Activated CD8-positive, alpha-beta memory T cell treated with anti-CD3 and anti-CD28 coated beads for 1 hour (primary cell): ENCODE measurements around the gene SLC25A28.
A peak's percentile ranks its signal among the peaks of the same experiment; 100 is the strongest.

ENCODE experiments used
- DNase-seq, 2 donors: peaks; one replicate each; pipeline ENCODE4 v3.0.0-alpha.2; 2020; ENCODE audit warnings: low read depth in 1 of 2; ENCODE audit errors: extremely low read depth in 1 of 2

SLC25A28 gene, protein sequence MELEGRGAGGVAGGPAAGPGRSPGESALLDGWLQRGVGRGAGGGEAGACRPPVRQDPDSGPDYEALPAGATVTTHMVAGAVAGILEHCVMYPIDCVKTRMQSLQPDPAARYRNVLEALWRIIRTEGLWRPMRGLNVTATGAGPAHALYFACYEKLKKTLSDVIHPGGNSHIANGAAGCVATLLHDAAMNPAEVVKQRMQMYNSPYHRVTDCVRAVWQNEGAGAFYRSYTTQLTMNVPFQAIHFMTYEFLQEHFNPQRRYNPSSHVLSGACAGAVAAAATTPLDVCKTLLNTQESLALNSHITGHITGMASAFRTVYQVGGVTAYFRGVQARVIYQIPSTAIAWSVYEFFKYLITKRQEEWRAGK

DNA sequence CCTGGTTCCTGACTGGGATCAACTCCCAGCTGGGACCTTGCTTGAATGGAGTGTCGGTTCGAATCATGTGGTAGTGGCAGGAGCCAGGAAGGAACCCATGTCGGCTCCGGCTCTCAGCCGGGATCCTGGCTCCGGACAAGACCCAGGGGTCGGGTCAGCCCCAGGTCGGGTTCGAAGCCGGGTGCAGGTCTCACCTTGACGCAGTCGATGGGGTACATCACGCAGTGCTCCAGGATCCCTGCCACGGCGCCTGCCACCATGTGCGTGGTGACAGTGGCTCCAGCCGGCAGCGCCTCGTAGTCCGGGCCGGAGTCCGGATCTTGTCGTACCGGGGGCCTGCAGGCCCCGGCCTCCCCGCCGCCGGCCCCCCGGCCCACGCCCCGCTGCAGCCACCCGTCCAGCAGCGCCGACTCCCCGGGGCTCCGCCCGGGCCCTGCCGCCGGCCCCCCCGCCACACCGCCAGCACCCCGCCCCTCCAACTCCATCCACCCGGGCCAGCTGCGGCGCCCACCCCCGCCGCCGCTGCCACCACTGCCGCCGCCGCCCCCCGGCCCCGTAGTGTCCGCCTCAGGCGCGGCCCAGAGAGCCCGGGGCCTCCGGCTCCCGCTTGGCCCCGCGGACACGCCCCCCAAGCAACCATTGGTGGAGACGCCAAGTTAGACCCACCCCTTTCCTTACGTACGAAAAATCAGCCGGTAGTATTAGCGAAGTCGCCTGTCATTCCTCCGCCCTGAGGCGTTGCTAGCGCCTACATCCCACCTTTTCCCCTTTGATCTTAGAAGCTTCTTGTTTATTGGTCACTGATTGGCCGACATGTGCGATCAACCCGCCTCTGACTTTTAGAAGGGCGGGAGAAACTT lies at the start of gene SLC25A28:
TSS of gene SLC25A28 (minus strand) at position 589 of the 860 bp plus-strand sequence. CDS start at position 485, 104 bp downstream.
- peak; percentile 81 to 85 for DNase-seq

DNA sequence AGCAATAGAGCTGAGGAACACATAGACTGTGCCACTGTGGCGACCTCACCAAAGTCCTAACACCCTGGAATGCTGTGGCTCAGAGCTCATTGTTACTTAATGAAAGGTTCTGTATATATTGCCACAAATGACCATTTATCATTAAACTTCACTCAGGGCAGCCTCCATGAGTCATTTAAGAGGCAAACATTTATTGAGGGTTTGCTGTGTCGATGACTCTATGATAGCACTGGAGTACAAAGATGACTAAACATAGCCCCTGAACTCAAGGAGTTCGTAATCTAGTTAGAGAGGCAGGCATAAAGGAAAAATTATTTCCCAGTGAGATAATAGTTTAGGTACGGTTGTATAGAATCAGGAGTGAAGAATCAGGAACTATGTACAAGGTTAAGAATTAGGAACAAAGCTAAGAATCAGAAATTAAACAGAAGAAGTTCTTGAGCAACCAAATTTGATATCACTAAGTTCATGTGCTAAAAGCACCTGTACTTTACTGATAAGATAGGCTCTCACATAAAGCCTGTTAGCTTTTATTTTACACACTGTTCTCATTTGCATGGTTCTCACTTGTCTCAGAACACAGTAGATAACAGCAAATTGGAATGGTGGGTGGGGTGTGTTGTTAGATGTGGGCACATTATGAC lies 47.0 kb upstream of the SLC25A28 start:
- no peak for DNase-seq

DNA sequence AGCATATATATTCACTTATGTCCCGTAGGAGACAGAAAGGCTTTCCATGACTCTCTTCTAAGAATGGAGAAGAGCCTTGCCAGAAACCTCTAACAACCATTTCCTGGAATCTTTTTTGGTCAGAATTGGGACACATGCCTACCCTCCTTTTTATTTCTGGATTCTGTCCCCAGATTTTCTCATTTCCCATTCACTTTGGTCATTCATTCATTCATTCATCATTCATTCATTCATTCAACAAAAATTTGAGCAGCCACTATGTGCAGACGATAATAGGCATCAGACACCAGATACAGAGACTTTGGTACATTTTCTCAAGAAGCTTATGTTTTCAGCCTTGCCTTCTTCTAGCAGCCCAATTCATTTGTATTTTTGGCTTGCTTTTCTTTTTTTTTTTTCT lies 45.1 kb upstream of the SLC25A28 start:
- no peak for DNase-seq

DNA sequence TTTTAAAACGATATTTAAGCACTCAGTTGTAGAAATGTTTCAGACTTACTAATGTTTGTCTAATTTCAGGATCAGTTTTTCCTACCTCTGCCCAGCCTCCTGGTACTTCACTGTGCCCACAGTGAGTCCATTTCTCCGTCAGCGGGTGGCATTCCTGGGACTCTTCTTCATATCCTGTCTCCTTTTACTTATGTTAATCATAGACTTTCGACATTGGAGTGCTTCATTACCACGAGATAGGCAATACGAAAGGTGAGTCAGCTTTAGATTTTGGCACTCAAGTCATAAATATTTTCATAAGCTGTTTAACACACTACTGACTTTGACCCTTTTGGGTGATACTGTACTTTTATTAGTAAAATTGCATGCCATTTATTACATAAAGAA lies 41.1 kb upstream of the SLC25A28 start:
- DNase-seq, result no peak

DNA sequence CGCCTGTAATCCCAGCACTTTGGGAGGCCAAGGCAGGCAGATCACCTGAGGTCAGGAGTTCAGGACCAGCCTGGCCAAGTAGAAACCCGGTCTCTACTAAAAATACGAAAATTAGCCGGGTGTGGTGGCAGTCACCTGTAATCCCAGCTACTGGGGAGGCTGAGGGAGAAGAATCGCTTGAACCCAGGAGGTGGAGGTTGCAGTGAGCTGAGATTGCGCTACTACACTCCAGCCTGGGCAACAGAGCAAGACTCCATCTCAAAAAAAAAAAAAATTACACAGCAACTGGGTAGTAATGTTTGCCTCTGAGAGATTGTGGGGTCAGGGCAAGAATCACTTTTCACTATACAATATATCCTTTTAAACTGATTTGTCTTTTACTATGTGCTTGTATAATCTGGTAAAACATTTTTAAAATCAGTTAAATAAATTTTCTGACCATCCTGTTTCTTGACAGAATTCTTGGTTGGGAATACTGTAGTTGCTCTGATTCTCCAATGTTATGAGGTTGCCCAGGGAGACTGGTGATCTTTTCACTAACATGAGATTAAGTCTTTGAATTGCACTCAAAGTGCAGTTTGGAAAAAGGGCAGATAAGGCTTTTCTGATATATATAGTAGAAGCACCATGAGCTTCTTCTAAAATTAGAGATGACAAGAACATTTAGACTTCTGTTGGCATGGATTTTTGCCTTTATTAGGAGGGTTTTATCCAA lies 40.6 kb upstream of the SLC25A28 start:
- DNase-seq, result no peak

DNA sequence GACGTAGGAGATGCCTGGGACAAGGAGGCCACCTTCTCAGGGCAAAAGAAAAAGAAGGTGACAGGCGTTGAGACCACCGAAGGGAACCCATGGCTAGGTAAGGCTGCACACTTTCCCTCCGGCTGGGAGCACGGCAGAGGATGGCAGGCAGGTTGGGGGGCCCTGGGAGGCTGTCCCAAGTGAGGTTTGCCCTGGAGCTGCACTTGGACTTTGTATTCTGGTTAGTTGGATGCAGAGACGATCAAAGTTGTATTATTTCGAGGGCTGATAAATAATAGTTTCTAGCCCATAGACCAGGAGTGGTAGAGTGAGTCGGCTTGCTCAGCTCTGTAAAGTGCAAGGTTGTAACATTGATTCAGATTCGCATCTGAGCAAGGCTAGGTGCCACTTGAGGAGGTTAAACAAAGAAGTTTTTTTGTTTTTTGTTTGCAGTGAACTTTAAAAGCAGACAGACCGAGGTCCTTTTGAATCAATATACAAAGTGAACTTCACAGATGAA lies 39.7 kb upstream of the SLC25A28 start:
- no peak for DNase-seq

DNA sequence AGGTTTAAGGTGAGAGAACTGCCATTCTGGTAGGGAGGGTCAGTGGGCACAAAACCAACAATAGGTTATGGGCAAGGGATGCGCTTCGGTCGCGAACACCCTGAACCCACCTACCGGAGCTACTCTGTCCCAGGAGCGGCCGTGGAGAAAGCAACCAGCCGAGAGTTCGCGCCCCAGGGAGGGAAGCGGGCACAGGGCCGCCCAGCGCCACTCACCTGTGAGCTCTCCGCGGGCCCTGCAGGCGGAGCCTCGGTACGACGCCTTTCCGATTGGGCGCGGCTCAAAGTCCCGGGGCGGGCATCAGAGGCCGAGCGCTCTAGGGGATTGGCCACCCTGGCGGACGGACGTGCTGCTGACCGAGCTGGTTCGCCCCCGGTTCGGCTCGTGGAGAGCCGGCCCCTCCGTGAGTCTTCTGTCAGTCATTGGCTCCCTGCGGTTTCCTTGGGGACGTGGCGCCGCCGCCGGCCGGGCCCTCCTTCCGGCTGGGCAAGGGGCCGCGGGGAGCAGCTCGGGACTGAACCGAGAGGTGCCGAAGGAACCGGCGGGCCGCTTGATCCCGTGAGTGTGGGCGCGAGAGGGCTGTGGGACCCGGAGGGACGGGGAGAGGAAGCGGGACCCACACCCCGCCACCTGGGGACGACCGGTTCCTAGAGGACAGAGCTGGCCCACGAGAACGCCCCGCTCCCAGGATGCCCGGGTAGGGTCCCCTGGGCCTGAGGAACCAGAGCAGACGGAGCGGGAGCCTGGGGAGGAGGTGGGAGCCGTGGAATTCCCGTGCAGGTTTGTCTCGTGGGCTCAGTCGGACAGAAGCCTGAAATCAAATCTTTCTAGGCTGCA lies 39.0 kb upstream of the SLC25A28 start, which contains the start of gene ENTPD7:
TSS of gene ENTPD7 (plus strand) at position 479 of the 837 bp plus-strand sequence. CDS start 448 bp downstream, outside the sequence.
- peak; percentile 72 to 81 for DNase-seq

DNA sequence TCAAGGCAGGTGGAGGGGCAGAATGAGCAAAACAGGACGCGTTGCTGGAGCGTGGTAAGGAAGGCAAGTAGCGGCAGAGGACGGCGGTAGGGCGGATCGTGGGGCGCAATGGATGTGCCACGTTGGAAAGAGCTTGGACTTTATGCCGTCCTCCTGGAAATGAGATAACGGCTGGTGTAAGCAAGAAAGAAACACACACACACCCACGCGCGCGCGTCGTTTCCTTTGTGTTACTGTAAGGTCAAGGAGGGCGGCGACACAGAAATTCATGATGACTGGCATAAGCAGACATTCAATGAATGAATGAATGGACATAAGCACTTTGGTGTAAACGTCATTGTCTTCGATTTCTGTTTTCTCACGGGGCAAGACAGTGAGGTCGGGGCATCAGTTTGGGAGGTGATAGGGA lies 38.4 kb upstream of the SLC25A28 start:
- no peak for DNase-seq

DNA sequence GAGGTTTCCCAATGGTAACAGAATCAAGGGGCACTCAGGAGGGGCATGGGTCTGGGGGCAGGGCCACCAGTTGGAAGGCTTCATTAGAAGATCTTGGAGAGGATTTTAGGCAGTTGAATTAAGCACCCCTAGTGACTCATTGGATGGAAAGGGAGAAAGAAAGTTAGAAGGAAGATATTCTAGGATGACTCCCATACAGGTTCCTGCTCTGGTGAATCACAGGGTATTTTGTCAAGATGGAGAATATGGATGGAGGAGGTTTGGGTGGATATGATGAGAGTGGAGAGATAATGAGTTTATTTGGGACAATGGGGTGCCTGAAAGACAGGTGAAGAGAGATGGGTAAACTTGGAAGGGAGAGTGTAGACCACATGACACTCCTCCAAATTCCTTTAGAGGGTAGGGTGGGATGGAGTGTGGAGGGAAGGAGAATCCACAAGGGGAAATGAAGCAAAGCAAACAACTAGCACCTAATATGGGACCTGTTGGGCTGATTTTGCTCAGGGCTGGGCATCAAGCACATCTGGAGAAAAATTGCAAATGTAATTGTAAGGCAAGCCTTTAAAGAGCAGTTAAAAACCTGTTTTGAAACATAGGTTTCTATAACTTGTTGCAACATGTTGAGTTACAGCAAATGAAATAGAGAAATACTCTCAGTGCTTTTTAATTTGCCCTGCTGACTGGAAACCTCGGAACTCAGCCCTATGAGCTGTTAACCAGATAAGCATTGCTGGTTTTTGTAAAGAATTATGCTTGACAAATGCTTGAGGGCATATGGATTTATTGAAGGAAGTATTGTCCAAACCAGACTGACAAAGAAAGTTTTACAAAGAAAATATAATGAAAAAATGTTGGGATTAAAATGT lies 36.2 kb upstream of the SLC25A28 start:
- no peak for DNase-seq

DNA sequence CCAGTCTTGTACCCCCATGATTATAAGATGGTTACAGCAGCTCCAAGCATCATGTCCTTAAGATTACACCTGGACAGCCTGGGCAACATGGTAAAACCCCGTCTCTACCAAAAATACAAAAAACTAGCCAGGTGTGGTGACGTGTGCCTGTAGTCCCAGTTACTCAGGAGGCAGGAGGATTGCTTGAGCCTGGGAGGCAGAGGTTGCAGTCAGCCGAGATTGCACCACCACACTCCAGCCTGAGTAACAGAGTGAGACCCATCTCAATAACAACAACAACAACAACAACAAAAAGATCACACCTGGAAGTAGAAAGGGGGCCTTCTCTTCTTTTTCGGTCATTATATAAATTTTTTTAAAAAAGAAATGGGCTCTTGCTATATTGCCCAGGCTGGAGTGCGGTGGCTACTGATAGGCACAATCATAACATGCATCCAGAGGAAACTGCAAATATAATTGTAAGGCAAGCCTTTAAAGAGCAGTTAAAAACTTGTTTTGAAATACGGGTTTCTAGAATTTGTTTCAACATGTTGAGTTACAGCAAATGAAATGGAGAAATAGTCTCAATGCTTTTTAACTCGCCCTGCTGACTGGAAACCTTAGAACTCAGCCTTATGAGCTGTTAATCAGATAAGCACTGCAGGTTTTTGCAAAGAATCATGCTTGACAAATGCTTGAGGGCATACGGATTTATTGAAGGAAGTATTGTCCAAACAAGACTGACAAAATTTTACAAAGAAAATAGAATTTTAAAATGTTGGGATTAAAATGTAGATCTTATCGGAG lies 34.3 kb upstream of the SLC25A28 start:
- no peak for DNase-seq

DNA sequence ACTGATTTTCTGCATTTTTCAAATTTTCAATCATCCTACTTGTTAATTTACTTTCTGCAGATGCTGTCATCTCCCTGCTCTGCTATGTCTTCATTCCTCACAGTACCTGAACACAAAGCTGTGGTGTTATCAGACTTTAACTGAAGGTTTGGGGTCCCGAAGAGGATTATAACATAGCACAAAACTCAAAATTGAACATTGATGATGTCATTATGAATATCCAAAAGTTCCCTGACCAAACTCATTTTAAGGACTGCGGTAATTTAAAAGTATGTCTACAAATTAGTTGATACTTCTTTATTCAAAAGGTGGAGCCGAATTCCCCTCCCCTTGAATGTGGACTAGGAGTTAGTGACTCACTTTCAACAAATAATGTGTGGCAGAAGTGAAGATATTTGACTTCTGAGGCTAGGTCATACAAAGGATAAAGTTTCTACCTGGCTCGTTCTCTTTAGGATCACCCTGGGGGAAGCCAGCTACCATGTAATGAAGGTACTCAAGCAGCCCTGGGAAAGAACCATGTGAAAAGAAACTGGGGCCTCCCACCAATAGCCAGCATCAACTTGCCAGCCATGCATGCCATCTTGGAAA lies 32.7 kb upstream of the SLC25A28 start:
- no peak for DNase-seq

DNA sequence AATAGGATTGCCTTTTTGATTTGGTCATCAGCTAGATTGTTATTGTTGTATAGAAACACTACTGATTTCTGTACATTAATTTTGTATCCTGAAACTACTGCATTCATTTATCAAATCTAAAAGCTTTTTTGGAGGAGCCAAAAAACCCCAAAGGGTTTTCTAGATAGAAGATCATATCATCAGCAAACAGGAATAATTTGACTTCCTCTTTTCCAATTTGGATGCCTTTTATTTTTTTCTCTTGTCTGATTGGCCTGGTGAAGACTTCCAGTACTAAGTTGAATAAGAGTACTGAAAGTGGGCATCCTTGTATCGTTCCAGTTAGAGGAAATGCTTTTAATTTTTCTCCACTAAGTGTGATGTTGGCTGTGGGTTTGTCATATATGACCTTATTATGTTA lies 28.5 kb upstream of the SLC25A28 start:
- no peak for DNase-seq

DNA sequence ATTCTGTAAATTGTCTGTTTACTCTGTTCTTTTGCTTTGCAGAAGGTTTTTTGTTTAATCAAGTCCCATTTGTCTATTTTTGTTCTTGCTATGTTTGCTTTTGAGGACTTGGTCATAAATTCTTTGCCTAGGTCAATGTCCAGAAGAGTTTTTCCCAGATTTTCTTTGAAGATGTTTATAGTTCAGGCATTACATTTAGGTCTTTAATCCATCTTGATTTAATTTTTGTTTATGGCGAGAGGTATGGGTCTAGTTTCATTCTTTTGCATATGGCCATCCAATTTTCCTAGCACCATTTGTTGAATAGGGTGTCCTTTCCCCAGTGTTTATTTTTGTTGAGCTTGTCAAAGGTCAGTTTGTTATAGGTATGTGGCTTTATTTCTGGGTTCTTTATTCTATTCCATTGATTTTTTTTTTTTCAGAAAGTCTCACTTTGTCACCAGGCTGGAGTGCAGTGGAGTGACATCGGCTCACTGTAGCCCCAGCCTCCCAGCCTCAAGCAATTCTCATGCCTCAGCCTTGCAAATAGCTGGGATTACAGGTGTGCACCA lies 27.4 kb upstream of the SLC25A28 start:
- no peak for DNase-seq

DNA sequence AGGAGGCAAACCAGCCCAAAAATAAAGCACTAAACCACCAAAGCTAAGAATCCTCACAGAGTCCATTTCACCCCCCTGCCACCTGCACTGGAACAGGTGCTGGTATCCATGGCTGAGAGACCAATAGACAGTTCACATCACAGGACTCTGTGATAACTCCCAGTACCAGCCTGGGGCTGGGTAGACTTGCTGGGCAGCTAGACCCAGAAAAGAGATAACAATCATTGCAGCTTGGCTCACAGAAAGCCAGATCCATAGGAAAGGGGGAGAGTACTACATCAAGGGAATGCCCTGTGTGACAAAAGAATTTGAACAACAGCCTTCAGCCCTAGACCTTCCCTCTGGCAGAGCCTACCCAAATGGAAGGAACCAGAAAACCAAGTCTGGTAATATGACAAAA lies 13.6 kb upstream of the SLC25A28 start:
- no peak for DNase-seq

DNA sequence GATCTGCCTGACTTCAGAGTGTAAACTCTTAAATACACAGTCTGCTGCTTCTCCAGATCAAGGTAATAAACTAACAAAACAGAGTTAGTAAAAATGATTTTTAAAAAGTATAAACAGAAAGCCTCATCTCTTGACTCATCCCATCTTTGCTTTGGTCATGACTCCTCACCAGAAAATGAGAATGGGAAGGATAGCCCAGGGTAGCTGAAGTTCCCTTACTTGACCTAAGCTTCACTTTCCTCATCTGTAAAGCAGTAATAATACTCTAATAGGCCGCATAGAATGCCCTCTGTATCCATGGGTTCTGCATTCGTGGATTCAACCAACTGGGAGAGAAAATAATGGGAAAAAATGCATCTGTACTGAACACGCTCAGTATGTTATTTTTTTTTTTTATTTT lies 11.3 kb upstream of the SLC25A28 start:
- DNase-seq, result no peak

DNA sequence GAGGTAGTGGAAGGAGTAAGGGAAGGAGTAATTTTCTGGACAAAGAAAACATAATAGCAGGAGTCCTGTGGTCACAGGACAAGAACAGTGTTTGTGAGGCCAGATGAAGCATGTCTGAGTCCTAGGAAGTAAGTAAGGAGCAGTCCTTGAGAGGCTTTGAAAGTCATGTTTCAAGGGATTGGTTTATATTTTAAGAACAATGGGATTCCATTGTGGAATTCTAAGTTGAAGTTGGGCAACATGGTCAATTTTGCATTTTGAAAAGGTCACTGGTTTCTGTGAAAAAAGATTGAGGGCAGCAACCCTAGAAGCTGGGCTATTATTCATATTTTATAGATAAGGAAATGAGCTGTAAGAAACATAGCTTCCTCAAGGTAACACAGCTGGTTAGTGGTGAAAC lies 10.8 kb upstream of the SLC25A28 start:
- no peak for DNase-seq

DNA sequence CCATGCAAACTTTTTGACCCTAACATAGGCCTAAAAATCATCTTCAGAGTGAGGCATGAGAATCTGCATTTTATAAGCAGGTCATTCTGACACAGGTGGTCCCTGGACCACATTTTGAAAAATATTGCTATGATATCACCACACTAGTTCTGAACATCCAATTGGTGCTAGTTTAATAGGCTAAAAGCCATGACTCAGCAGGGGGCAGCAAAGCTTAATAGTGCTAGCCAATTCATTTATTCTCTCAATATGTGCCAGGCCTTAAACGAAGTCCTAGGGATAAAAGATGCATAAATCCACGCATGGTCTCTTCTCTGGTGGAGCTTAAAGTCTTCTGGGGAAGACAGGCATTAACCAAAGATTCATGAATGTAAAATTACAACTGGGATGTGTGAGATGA lies 10.2 kb upstream of the SLC25A28 start:
- DNase-seq, result no peak
